ENCODE measurements around the gene EXOSC5.
"Not testable (repeated sequence)": the region's sequence is repeated elsewhere in the genome, so short reads cannot be mapped to it uniquely, and the experiment has no call there.

The EXOSC5 gene

GRCh38 chr19:41351339-41352245 is 45.6 kb downstream of the EXOSC5 start:
- peak; percentile 90 for FAIRE-seq

GRCh38 chr19:41350735-41351338 is 46.3 kb downstream of the EXOSC5 start:
- FAIRE-seq = peak; percentile 14

More at GRCh38 chr19:41351339-41352245, 45.6 kb downstream of the EXOSC5 start:
- DNase-seq (ENCODE audit: insufficient read length, low spot score) = peak; percentile 78

GRCh38 chr19:41346916-41347315 is 50.2 kb downstream of the EXOSC5 start:
- not testable (repeated sequence) for FAIRE-seq; DNase-seq (ENCODE audit: insufficient read length, low spot score)

More at GRCh38 chr19:41350735-41351338, 46.3 kb downstream of the EXOSC5 start:
- DNase-seq (ENCODE audit: insufficient read length, low spot score) = no peak

DNA sequence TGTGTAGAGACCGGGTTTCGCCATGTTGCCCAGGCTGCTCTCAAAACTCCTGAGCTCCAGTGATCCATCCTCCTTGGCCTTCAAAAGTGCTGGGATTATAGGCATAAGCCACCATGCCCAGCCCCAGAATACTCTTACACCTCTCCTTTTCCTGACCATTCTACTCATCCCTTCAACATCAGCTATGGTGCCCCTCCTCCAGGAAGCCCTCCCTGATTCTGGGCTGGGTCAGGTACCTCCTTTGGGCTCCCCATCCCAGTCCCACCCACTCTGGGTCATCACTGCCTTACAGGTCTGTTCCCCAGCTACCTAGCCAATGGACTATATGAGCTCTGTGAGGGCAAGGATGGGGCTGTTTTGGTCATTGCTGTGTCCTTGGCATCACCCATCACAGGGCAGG is 53.0 kb downstream of the EXOSC5 start:
- FAIRE-seq = no peak

GRCh38 chr19:41341669-41342490 is 55.3 kb downstream of the EXOSC5 start:
- FAIRE-seq (no peak), DNase-seq (ENCODE audit: insufficient read length, low spot score) (no peak)

More for the DNA sequence above, 53.0 kb downstream of the EXOSC5 start:
- DNase-seq (ENCODE audit: insufficient read length, low spot score) = no peak

DNA sequence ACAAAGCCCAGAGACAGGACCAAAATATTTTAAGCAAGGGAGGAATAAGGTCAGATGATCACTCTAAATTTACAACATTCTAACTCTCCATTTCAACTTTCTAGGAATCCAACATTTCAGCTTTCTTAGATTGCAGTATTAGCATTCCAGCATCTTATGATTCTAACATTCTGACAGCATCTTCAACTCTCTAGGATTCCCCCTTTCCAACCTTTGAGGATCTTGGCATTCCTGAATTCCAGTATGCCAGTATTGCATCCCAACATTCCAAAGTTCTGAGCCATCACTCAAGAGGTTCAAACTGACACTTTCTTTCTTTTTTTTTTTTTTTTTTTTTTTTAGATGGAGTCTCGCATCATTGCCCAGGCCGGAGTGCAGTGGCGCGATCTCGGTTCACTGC is 57.2 kb downstream of the EXOSC5 start:
- FAIRE-seq (no peak), DNase-seq (ENCODE audit: insufficient read length, low spot score) (no peak)
